ENCODE results near the gene SACS. TPM values are rescaled to one million over a fixed set of nuclear protein-coding genes. Genes with fewer than 3 reads are reported as not detected.
"Not testable (repeated sequence)": the region's sequence is repeated elsewhere in the genome, so short reads cannot be mapped to it uniquely, and the experiment has no call there.

Gene SACS
- total RNA-seq, 4 donors from 2014 or later, result 60.8 to 77.5 (median 65.4) TPM

DNA sequence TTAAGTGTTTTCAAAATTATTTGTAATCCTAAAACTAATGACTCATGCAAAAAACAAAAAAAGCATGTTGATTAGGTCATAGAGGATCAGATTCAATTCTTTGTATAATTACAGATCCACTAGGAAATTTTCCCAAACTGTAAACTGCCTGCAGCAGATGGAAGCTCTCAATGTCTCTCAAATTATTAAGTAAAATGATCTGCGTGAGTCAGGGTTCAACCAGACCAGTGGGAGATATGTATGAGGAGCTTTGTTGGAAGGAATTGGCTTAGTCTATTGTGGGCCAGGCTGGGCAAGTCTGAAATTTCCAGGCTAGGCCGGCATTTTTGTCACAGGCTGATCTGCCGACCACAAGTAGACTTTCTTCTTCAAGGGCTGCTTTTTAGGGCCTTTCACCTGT is 14.4 kb upstream of the SACS start:
- no peak overlapping the region for H3K4me3 ChIP-seq
- TF ChIP-seq POLR2A (IDR thresholded peaks at IDR 0.05) (no peak), POLR2AphosphoS5 (IDR thresholded peaks at IDR 0.05) (peak; percentile 47)
- no peaks in the 10 kb centered on the region for H3K36me3 ChIP-seq
- no peaks in the 10 kb centered on the region for H3K4me1 ChIP-seq
- H3K27me3 ChIP-seq, result no peaks in the 10 kb centered on the region
- no peak overlapping the region for H3K27ac ChIP-seq
- H3K9me3 ChIP-seq, result no peaks in the 10 kb centered on the region
- 60 to 67% methylated on average over 1 to 3 of the region's 3 CpGs for WGBS, 2 donors (ENCODE audit: low coverage in 1 of 2)
- peak; percentile 58 for ATAC-seq

DNA sequence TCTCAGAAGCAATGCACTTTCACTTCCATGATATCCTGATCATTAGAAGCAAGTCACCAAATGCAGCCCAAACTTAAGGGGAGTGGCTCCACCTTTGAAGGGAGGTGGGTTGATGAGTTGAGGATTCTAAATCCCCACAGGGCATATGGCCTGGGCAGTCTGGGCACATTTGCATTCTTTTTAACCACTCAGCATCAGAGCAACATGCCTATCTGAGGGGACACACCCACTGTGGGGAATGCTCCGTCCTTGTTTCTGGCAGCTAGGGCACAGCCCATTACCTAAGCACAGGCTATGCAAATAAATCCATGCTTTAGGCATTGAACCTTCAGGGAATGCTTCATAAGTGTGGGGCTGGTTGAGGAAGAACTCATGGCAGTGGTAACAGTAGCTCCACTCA is 12.3 kb upstream of the SACS start:
- H3K27ac ChIP-seq, result no peak overlapping the region
- ATAC-seq, result no peak
- WGBS, 2 donors (ENCODE audit: low coverage in 1 of 2), result no CpG with 5 or more reads among the region's 1 CpG
- H3K9me3 ChIP-seq, result no peaks in the 10 kb centered on the region
- no peaks in the 10 kb centered on the region for H3K27me3 ChIP-seq
- no peaks in the 10 kb centered on the region for H3K36me3 ChIP-seq
- TF ChIP-seq POLR2A (IDR thresholded peaks at IDR 0.05) (no peak), EP300 (IDR thresholded peaks at IDR 0.05) (no peak), POLR2AphosphoS5 (IDR thresholded peaks at IDR 0.05) (no peak)
- TF ChIP-seq, protein P1, sequence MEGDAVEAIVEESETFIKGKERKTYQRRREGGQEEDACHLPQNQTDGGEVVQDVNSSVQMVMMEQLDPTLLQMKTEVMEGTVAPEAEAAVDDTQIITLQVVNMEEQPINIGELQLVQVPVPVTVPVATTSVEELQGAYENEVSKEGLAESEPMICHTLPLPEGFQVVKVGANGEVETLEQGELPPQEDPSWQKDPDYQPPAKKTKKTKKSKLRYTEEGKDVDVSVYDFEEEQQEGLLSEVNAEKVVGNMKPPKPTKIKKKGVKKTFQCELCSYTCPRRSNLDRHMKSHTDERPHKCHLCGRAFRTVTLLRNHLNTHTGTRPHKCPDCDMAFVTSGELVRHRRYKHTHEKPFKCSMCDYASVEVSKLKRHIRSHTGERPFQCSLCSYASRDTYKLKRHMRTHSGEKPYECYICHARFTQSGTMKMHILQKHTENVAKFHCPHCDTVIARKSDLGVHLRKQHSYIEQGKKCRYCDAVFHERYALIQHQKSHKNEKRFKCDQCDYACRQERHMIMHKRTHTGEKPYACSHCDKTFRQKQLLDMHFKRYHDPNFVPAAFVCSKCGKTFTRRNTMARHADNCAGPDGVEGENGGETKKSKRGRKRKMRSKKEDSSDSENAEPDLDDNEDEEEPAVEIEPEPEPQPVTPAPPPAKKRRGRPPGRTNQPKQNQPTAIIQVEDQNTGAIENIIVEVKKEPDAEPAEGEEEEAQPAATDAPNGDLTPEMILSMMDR (IDR thresholded peaks at IDR 0.05), result no peak
- no peak overlapping the region for H3K4me3 ChIP-seq
- H3K4me1 ChIP-seq, result no peaks in the 10 kb centered on the region

DNA sequence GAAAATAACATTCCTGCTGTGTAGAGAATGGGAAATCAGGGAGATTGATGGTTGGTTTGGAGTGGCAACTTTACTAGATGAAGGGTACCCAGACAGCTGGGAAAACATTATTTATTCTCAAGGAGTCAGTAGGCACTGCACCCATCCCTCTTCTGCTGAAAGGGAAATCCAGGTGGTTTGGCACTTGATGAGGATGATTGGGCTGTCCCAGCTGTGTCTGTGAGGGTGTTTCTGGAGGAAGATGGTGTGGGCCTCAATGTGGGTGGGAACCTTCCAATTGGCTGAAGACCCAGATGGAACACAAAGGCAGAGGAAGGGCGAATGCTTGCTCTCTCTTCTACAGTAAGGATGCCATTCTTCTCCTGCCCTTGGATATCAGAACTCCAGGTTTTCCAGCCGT is 10.4 kb upstream of the SACS start:
- Histone ChIP-seq H3K4me1 (no peaks in the 10 kb centered on the region), H3K36me3 (no peaks in the 10 kb centered on the region), H3K27ac (no peak overlapping the region), H3K4me3 (no peak overlapping the region), H3K9me3 (no peaks in the 10 kb centered on the region), H3K27me3 (no peaks in the 10 kb centered on the region)
- no peak for ATAC-seq
- 67% methylated on average over 1 of the region's 2 CpGs; no CpG with 5 or more reads in 1 of the 2 donors for WGBS, 2 donors (ENCODE audit: low coverage in 1 of 2)
- TF ChIP-seq EP300 (IDR thresholded peaks at IDR 0.05) (no peak), POLR2AphosphoS5 (IDR thresholded peaks at IDR 0.05) (no peak), POLR2A (IDR thresholded peaks at IDR 0.05) (no peak)
- TF ChIP-seq, protein P1 (IDR thresholded peaks at IDR 0.05), result no peak

DNA sequence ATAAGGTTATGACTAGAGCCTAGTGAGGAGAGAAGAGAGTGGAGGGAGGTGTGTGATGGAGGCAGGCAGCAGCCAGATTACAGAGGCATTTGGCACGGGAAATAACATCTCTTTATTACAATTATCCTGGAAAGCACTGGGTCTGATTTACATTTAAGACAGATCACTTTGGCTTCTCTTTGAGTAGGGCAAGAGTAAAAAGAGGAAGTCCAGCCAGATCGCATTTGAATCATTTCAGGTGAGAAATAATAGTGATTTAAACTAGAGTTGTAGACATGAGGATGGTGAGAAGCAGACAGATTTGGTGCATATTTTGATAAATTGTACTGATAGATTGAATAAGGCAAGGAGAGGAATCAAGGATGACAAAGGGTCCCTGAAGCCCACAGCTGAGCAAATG is 9.6 kb upstream of the SACS start:
- ATAC-seq, result no peak
- 79 to 82% methylated on average over 2 of the region's 2 CpGs for WGBS, 2 donors (ENCODE audit: low coverage in 1 of 2)

DNA sequence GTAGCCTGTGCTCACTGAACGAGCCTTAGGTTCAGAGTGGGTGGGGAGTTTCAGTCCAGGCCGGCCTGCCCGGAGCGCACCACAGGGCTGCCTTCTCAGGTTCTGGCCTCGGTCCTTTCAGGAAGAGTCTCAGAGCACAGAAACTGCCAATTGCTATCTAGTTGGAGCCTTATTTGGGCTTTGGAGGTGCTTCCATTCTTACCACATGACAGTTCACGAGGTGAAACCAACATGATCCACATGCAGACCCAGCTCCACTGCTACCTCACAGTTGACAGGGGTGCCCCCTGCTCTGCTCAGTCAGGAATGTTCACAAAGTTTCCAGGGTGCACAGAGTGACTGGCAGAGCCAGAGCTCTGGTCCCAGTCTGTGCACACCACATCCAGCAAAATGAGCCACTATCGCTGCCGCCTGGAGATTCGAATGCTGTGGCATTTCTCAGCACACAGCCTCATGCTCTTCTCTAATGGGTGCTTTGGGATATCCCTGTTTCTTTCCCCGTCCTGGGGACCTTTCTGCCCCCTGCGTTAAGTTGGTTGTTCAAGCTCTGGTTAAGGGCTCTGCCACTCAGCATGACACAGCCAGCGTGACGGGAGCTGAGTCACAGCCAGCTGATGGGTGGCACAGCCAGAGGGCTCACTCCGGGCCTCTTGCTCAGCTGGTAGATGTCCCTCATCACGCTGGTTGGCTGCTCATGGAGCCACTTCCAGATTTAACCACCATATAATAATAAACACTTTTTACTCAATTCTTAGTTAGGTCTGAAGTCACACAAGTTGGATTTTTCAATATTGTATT is 7.5 kb upstream of the SACS start:
- Histone ChIP-seq H3K36me3 (no peaks in the 10 kb centered on the region), H3K4me3 (no peak overlapping the region), H3K4me1 (no peaks in the 10 kb centered on the region), H3K9me3 (no peaks in the 10 kb centered on the region), H3K27me3 (no peaks in the 10 kb centered on the region), H3K27ac (no peak overlapping the region)
- ATAC-seq, result no peak
- TF ChIP-seq POLR2A (IDR thresholded peaks at IDR 0.05) (no peak), POLR2AphosphoS5 (IDR thresholded peaks at IDR 0.05) (no peak)
- WGBS, 2 donors (ENCODE audit: low coverage in 1 of 2), result 87 to 89% methylated on average over 4 to 14 of the region's 15 CpGs

More for the DNA sequence above, 9.6 kb upstream of the SACS start:
- Histone ChIP-seq H3K9me3 (no peaks in the 10 kb centered on the region), H3K36me3 (no peaks in the 10 kb centered on the region), H3K27ac (no peak overlapping the region), H3K4me1 (no peaks in the 10 kb centered on the region), H3K27me3 (no peaks in the 10 kb centered on the region), H3K4me3 (no peak overlapping the region)
- no peak for TF ChIP-seq POLR2A (IDR thresholded peaks at IDR 0.05)
- TF ChIP-seq EP300 (IDR thresholded peaks at IDR 0.05), result no peak
- TF ChIP-seq, protein P1 (IDR thresholded peaks at IDR 0.05), result no peak
- TF ChIP-seq POLR2AphosphoS5 (IDR thresholded peaks at IDR 0.05), result no peak

DNA sequence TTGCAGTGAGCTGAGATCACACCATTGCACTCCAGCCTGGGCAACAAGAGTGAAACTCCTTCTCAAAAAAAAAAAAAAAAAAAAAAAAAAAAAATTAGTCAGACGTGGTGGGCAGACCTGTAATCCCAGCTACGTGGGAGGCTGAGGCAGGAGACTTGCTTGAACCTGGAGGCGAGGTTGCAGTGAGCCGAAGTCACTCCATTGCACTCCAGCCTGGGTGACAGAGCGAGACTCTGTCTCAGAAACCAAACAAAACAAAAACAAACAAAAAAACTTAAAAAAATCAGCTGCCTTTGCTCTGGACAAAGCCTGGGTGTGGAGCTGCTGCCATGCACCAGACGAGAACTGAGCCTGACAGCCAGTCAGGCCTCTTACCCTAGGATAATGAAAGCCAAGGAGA is 6.8 kb upstream of the SACS start:
- not testable (repeated sequence) for H3K36me3 ChIP-seq, H3K4me1 ChIP-seq, H3K27ac ChIP-seq, H3K27me3 ChIP-seq, H3K9me3 ChIP-seq, ATAC-seq, H3K4me3 ChIP-seq
- WGBS, 2 donors (ENCODE audit: low coverage in 1 of 2), result 88 to 96% methylated on average over 6 of the region's 6 CpGs

All from gastroesophageal sphincter (tissue), 4 donors.